Neutrophil (primary cell): ENCODE data around the gene AQP1.

Experiments
- H3K27ac ChIP-seq: fragments of 200-600 bp; sonication (generic); 2 replicates; pipeline ENCODE4 v1.5.1; 2016; ENCODE audit warnings: mild to moderate bottlenecking, moderate library complexity
- H3K27me3 ChIP-seq: fragments of 200-600 bp; sonication (generic); 2 replicates; pipeline ENCODE4 v1.6.0; 2016; ENCODE audit warnings: mild to moderate bottlenecking
- H3K36me3 ChIP-seq: fragments of 200-600 bp; sonication (generic); 2 replicates; pipeline ENCODE4 v1.5.1; 2017
- H3K4me1 ChIP-seq, 2 experiments: fragments of 200-600 bp in 1 of 2; sonication (generic) in 1 of 2; 1 replicate in 1 of 2; 2 replicates in 1 of 2; pipeline versions ENCODE4 v1.5.1 to v1.6.1; 2013 to 2016; ENCODE audit warnings: low read depth in 1 of 2, low read length in 1 of 2, mild to moderate bottlenecking in 1 of 2, moderate library complexity in 1 of 2; ENCODE audit not compliant: control insufficient read depth in 1 of 2, insufficient read depth in 1 of 2
- H3K4me3 ChIP-seq, 2 experiments: fragments of 200-600 bp in 1 of 2; sonication (generic) in 1 of 2; 1 replicate in 1 of 2; 2 replicates in 1 of 2; pipeline ENCODE4 v1.5.1; 2013 to 2016; ENCODE audit warnings: low read depth in 1 of 2, low read length in 1 of 2, mild to moderate bottlenecking in 1 of 2, moderate library complexity in 1 of 2
- H3K9me3 ChIP-seq: fragments of 200-600 bp; sonication (generic); 2 replicates; pipeline ENCODE4 v1.5.1; 2016
- TF ChIP-seq, protein P1 (sequence below): fragments of 200-600 bp; sonication (generic); IDR thresholded peaks from 2 replicates; pipeline ENCODE4 v1.5.1; 2016; ENCODE audit warnings: antibody characterized with exemption

Gene AQP1

DNA sequence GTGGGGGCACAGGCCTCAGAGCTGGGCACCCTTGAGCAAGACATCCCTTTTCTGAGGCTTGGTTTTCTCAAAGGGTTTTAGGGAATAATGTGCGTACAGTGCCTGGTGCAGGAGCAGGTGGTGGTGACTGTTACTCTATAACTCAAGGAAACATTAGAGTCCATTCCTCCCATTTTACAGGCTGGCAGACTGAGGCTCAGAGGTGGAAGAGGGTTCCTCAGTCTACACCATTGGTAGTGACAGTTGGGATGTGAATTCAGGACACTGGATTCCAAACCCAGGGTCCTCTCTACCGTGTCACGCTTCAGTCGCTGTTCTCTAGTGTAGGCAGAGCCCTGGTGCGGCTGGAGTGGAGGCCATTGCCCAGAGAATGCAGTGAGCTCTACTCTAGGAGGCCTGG, 40.0 kb upstream of the AQP1 start:
- H3K9me3 ChIP-seq: no peaks in the 10 kb centered on the region
- H3K4me1 ChIP-seq: no peaks in the 10 kb centered on the region
- TF ChIP-seq, protein P1, sequence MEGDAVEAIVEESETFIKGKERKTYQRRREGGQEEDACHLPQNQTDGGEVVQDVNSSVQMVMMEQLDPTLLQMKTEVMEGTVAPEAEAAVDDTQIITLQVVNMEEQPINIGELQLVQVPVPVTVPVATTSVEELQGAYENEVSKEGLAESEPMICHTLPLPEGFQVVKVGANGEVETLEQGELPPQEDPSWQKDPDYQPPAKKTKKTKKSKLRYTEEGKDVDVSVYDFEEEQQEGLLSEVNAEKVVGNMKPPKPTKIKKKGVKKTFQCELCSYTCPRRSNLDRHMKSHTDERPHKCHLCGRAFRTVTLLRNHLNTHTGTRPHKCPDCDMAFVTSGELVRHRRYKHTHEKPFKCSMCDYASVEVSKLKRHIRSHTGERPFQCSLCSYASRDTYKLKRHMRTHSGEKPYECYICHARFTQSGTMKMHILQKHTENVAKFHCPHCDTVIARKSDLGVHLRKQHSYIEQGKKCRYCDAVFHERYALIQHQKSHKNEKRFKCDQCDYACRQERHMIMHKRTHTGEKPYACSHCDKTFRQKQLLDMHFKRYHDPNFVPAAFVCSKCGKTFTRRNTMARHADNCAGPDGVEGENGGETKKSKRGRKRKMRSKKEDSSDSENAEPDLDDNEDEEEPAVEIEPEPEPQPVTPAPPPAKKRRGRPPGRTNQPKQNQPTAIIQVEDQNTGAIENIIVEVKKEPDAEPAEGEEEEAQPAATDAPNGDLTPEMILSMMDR: no peak
- no peaks in the 10 kb centered on the region for H3K36me3 ChIP-seq
- no peak overlapping the region for H3K4me3 ChIP-seq
- H3K27ac ChIP-seq: no peak overlapping the region
- H3K27me3 ChIP-seq: no peaks in the 10 kb centered on the region

DNA sequence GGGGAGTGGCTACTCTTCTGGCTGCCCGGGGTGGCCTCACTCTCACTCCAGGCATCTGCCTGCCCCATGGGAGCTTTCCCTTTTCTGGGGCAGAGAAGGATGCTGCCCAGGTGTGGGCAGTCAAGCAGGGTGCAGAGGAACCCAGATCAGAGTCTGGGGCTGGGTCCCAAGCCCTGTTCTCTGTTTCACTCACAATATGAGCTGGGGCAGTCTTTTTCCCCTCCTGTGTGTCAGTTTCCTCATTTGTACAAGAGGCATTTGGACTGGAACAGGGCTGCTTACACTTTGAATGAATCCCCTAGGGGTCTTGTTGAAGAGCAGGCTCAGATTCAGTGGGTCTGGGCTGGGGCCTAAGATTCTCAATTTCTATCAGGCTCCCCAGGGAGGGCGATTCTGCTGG, 38.4 kb upstream of the AQP1 start:
- no peaks in the 10 kb centered on the region for H3K27me3 ChIP-seq
- H3K4me1 ChIP-seq: no peaks in the 10 kb centered on the region
- no peaks in the 10 kb centered on the region for H3K36me3 ChIP-seq
- TF ChIP-seq, protein P1: no peak
- no peaks in the 10 kb centered on the region for H3K9me3 ChIP-seq
- no peak overlapping the region for H3K4me3 ChIP-seq
- no peak overlapping the region for H3K27ac ChIP-seq

DNA sequence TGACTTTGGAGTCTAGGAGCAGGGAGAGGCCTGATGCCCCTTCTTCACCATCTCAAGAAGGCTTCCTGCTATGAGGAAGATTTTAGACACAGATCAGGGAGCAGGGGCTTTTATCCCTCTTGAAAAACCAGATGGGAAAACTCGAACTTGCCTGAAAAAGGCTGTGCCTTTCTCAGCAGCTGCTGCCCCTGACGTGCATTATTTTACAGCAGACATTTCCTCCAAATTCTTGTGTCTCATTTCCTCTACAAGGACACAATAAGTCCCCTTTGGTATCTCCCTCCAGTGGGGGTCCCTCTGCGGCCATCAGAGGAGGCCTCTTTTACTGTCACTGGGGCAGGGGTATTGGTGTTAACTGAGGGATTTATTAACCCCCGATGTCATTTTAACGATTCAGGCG, 38.0 kb upstream of the AQP1 start:
- Histone ChIP-seq H3K27me3 (no peaks in the 10 kb centered on the region), H3K4me3 (no peak overlapping the region), H3K9me3 (no peaks in the 10 kb centered on the region), H3K4me1 (no peaks in the 10 kb centered on the region), H3K36me3 (no peaks in the 10 kb centered on the region), H3K27ac (no peak overlapping the region)
- TF ChIP-seq, protein P1: no peak

DNA sequence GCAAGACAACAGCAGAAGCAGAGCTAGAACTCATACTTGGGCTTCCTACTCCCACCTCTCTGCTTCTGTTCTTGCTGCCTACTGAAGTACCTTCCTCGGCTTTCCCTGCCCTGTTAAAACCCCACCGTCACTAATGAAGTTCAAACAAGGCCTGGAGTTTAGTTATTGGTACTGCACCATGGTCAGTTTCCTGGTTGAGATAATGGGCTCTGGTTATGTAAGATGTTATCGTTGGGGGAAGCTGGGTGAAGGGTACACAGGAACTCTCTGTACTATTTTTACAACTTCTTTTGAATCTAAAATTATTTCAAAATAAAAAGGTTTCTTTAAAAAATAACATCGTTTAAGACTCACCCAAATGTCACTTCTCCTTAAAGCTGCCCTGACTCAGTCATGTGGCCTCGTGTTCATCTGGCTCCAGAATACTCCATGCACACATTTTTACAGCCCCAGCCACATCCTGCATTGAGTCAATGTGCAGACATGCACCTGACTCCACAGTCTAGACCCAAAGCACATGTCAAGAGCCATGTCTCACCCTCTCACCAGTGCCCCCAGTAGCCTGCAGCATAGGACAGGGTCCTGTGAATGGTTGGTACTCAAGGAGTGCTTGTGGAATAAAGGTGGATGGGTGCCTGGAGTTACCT, 36.9 kb upstream of the AQP1 start:
- Histone ChIP-seq H3K4me3 (no peak overlapping the region), H3K4me1 (no peaks in the 10 kb centered on the region), H3K9me3 (no peaks in the 10 kb centered on the region), H3K27ac (no peak overlapping the region), H3K36me3 (no peaks in the 10 kb centered on the region), H3K27me3 (no peaks in the 10 kb centered on the region)
- TF ChIP-seq, protein P1: no peak

DNA sequence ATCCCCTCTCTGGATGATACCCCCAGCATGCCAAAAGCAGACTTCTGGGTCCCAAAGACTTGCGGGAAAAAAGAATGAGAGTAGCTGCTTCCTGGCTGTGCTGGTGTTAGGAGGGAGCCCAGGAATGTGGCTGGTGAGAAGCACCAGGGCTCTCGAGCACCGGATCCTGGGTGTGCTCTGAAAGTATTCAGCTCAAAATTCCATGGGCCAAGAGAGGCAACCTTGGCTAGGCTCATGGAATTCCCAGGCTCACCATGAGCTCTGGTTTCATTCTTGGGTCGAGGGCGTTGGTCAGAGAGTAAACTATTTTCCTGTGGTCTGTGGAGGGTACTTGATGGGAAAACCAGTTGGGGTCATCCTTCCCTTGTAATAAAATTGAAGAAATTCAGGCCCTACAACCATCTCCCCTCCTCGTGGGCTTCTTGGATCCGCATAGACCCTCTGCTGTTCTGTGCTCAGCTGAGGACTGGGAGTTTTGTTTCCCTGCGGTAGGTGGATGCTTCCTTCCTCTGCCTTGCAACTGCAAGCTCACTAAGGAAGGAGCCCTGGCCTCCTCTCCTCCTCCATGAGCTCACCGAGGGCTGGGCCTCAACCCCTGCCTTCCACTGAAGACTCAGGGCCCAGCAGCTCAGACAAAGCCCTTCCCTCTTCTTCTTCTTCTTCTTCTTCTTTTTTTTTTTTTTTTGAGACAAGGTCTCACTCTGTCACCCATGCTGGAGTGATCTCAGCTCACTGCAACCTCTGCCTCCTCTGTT, 34.5 kb upstream of the AQP1 start:
- no peaks in the 10 kb centered on the region for H3K27me3 ChIP-seq
- no peak overlapping the region for H3K27ac ChIP-seq
- no peaks in the 10 kb centered on the region for H3K36me3 ChIP-seq
- no peak overlapping the region for H3K4me3 ChIP-seq
- no peaks in the 10 kb centered on the region for H3K9me3 ChIP-seq
- TF ChIP-seq, protein P1: no peak
- no peaks in the 10 kb centered on the region for H3K4me1 ChIP-seq
